DND-41 (cell line): ENCODE results near the gene NEDD9.

ENCODE experiments used
- ATAC-seq: fragments of 200-7000 bp; cut with Tn5 transposase; 3 replicates; pipeline ENCODE4 v1.9.1; 2021; ENCODE audit warnings: low read depth; ENCODE audit not compliant: insufficient read depth
- DNase-seq: peaks from one replicate; pipeline ENCODE4 v3.0.0-alpha.2; 2020
- H2AFZ ChIP-seq: 2 replicates; pipeline ENCODE4 v1.6.0; 2012; ENCODE audit warnings: low read depth, low read length
- H3K27ac ChIP-seq: 2 replicates; pipeline ENCODE4 v1.5.1; 2012; ENCODE audit warnings: low read length, inconsistent platforms
- H3K27me3 ChIP-seq: fragments of 200-600 bp; sonication (generic); 2 replicates; pipeline ENCODE4 v1.6.0; 2012; ENCODE audit warnings: low read length, mild to moderate bottlenecking, inconsistent platforms; ENCODE audit not compliant: insufficient read depth, poor library complexity
- H3K36me3 ChIP-seq: 2 replicates; pipeline ENCODE4 v1.5.1; 2012; ENCODE audit warnings: low read length, inconsistent platforms; ENCODE audit not compliant: insufficient read depth
- H3K4me1 ChIP-seq: 2 replicates; pipeline ENCODE4 v1.5.1; 2012; ENCODE audit warnings: mild to moderate bottlenecking, low read length; ENCODE audit not compliant: insufficient read depth
- H3K4me2 ChIP-seq: 2 replicates; pipeline ENCODE4 v1.6.0; 2012; ENCODE audit warnings: mild to moderate bottlenecking, moderate library complexity, low read length, inconsistent platforms; ENCODE audit not compliant: insufficient read depth
- H3K4me3 ChIP-seq, 2 experiments: fragments of 200-600 bp in 1 of 2; shearing (Covaris generic) in 1 of 2; 2 replicates each; pipeline ENCODE4 v1.5.1; 2012 to 2016; ENCODE audit warnings: inconsistent platforms in 2 of 2, low read length in 2 of 2, mild to moderate bottlenecking in 2 of 2, low read depth in 1 of 2, moderate library complexity in 1 of 2
- H3K79me2 ChIP-seq: 2 replicates; pipeline ENCODE4 v1.6.0; 2012; ENCODE audit warnings: low read length, inconsistent platforms; ENCODE audit not compliant: insufficient read depth
- H3K9ac ChIP-seq: 2 replicates; pipeline ENCODE4 v1.6.0; 2012; ENCODE audit warnings: low read depth, mild to moderate bottlenecking, inconsistent platforms, low read length, moderate library complexity
- H3K9me3 ChIP-seq: 2 replicates; pipeline ENCODE4 v1.5.1; 2012; ENCODE audit warnings: low read length, moderate library complexity, mild to moderate bottlenecking, inconsistent platforms; ENCODE audit not compliant: insufficient read depth, severe bottlenecking
- H4K20me1 ChIP-seq: 2 replicates; pipeline ENCODE4 v1.6.0; 2012; ENCODE audit warnings: low read length; ENCODE audit not compliant: insufficient read depth
- CTCF ChIP-seq: IDR thresholded peaks from 2 replicates; pipeline ENCODE4 v1.5.1; 2012; ENCODE audit warnings: borderline replicate concordance, low read length, moderate library complexity, mild to moderate bottlenecking; ENCODE audit not compliant: poor library complexity, severe bottlenecking; ENCODE audit errors: extremely low read depth
- EZH2 ChIP-seq: IDR thresholded peaks from 3 replicates; pipeline ENCODE4 v1.6.1; 2012; ENCODE audit warnings: borderline replicate concordance, low read depth, mild to moderate bottlenecking, moderate library complexity, low read length, inconsistent platforms; ENCODE audit not compliant: severe bottlenecking

Gene NEDD9

GRCh38 chr6:11179419-11180202 lies 52.9 kb downstream of the NEDD9 start:
- Histone ChIP-seq H2AFZ (no peak overlapping the region), H3K27ac (no peak overlapping the region), H3K36me3 (no peaks in the 10 kb centered on the region), H3K27me3 (no peaks in the 10 kb centered on the region), H3K9me3 (no peaks in the 10 kb centered on the region), H3K4me2 (no peak overlapping the region), H3K4me3 (no peak overlapping the region), H3K79me2 (no peaks in the 10 kb centered on the region), H4K20me1 (no peaks in the 10 kb centered on the region), H3K9ac (no peak overlapping the region), H3K4me1 (no peaks in the 10 kb centered on the region)
- DNase-seq: no peak
- TF ChIP-seq EZH2: no peak
- TF ChIP-seq CTCF: no peak
- ATAC-seq: no peak

GRCh38 chr6:11179088-11179418 lies 53.4 kb downstream of the NEDD9 start:
- DNase-seq (no peak), ATAC-seq (no peak)
- H3K4me1 ChIP-seq: no peaks in the 10 kb centered on the region
- no peak for TF ChIP-seq EZH2
- TF ChIP-seq CTCF: no peak
- H3K27me3 ChIP-seq: no peaks in the 10 kb centered on the region
- H3K27ac ChIP-seq: no peak overlapping the region
- no peak overlapping the region for H3K4me2 ChIP-seq
- no peaks in the 10 kb centered on the region for H3K36me3 ChIP-seq
- no peaks in the 10 kb centered on the region for H3K79me2 ChIP-seq
- no peak overlapping the region for H3K9ac ChIP-seq
- no peak overlapping the region for H2AFZ ChIP-seq
- no peak overlapping the region for H3K4me3 ChIP-seq
- no peaks in the 10 kb centered on the region for H3K9me3 ChIP-seq
- H4K20me1 ChIP-seq: no peaks in the 10 kb centered on the region

- H4K20me1 ChIP-seq: no peaks in the 10 kb centered on the region
- H2AFZ ChIP-seq: no peak overlapping the region
- H3K79me2 ChIP-seq: no peaks in the 10 kb centered on the region
- no peaks in the 10 kb centered on the region for H3K9me3 ChIP-seq
- H3K9ac ChIP-seq: no peak overlapping the region
- H3K27ac ChIP-seq: no peak overlapping the region
- no peaks in the 10 kb centered on the region for H3K36me3 ChIP-seq
- DNase-seq (no peak), ATAC-seq (no peak)
- TF ChIP-seq EZH2 (no peak), CTCF (no peak)
- no peaks in the 10 kb centered on the region for H3K4me1 ChIP-seq
- H3K4me2 ChIP-seq: no peak overlapping the region
- no peaks in the 10 kb centered on the region for H3K27me3 ChIP-seq
- H3K4me3 ChIP-seq: no peak overlapping the region
Observed at GRCh38 chr6:11177271-11177670, 55.2 kb downstream of the NEDD9 start.

- Histone ChIP-seq H3K9me3 (no peaks in the 10 kb centered on the region), H4K20me1 (no peaks in the 10 kb centered on the region), H3K4me1 (no peaks in the 10 kb centered on the region), H3K27me3 (no peaks in the 10 kb centered on the region), H3K9ac (no peak overlapping the region), H3K4me3 (no peak overlapping the region), H3K36me3 (no peaks in the 10 kb centered on the region), H3K4me2 (no peak overlapping the region), H3K79me2 (no peaks in the 10 kb centered on the region), H3K27ac (no peak overlapping the region), H2AFZ (no peak overlapping the region)
- TF ChIP-seq EZH2 (no peak), CTCF (no peak)
- DNase-seq: no peak
- no peak for ATAC-seq
Observed at GRCh38 chr6:11174242-11174611, 58.2 kb downstream of the NEDD9 start.
